WERI-Rb-1 (cell line): Measurements from ENCODE around the gene SUN5.

Source experiments
- DNase-seq: peaks from one replicate; pipeline ENCODE4 v3.0.0-alpha.2; 2020
- H3K27ac ChIP-seq: fragments of 250-450 bp; sonication (Bioruptor Pico); 2 replicates; pipeline ENCODE4 v1.5.1; 2020; ENCODE audit warnings: mild to moderate bottlenecking, moderate library complexity
- H3K27me3 ChIP-seq: fragments of 250-450 bp; sonication (Bioruptor Pico); 2 replicates; pipeline ENCODE4 v1.5.1; 2021; ENCODE audit warnings: mild to moderate bottlenecking, low read depth, moderate library complexity; ENCODE audit not compliant: insufficient read depth, severe bottlenecking
- H3K36me3 ChIP-seq: fragments of 250-450 bp; sonication (Bioruptor Pico); 2 replicates; pipeline ENCODE4 v1.5.1; 2020; ENCODE audit warnings: mild to moderate bottlenecking, moderate library complexity
- H3K4me3 ChIP-seq: 2 replicates; pipeline ENCODE4 v1.5.1; 2011; ENCODE audit warnings: low read depth, mild to moderate bottlenecking, control low read depth, low read length
- H3K9me3 ChIP-seq: fragments of 250-450 bp; sonication (Bioruptor Pico); 2 replicates; pipeline ENCODE4 v1.5.1; 2021; ENCODE audit warnings: mild to moderate bottlenecking, moderate library complexity; ENCODE audit not compliant: severe bottlenecking
- TF ChIP-seq, protein P1 (sequence below): IDR thresholded peaks from 2 replicates; pipeline ENCODE4 v1.5.1; 2011; ENCODE audit warnings: low read depth, mild to moderate bottlenecking, control low read depth, inconsistent platforms, low read length

The SUN5 gene

DNA sequence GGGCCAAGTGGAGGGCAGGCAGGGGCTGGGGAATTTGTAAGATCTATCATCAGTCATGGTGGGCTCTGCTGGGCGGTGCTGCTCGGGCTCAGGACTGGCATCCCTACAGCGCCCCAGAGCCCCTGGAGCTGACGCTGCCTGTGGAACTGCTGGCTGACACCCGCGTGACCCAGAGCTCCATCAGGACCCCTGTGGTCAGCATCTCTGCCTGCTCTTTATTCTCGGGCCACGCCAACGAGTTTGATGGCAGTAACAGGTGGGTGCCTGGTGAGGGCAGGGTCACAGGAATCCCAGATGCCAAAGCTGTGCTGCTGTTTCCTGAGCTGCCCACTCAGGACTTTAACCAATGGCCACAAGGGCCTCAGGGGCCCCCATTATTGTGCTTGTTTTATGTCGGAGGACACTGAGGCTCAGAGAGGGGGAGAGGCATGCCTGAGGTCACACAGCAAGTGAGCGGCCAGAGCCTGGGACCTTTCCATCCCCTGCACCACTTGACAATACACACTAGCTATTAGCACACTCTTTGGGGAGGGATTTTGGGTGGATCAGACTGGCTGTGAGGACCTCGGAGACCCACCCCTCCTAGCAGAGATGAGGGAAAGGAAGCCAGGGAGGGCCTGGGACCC lies 9.6 kb upstream of the SUN5 start:
- Histone ChIP-seq H3K4me3 (no peak overlapping the region), H3K27ac (no peak overlapping the region), H3K27me3 (no peaks in the 10 kb centered on the region), H3K9me3 (no peaks in the 10 kb centered on the region), H3K36me3 (no peaks in the 10 kb centered on the region)
- no peak for DNase-seq
- TF ChIP-seq, protein P1, sequence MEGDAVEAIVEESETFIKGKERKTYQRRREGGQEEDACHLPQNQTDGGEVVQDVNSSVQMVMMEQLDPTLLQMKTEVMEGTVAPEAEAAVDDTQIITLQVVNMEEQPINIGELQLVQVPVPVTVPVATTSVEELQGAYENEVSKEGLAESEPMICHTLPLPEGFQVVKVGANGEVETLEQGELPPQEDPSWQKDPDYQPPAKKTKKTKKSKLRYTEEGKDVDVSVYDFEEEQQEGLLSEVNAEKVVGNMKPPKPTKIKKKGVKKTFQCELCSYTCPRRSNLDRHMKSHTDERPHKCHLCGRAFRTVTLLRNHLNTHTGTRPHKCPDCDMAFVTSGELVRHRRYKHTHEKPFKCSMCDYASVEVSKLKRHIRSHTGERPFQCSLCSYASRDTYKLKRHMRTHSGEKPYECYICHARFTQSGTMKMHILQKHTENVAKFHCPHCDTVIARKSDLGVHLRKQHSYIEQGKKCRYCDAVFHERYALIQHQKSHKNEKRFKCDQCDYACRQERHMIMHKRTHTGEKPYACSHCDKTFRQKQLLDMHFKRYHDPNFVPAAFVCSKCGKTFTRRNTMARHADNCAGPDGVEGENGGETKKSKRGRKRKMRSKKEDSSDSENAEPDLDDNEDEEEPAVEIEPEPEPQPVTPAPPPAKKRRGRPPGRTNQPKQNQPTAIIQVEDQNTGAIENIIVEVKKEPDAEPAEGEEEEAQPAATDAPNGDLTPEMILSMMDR = no peak

DNA sequence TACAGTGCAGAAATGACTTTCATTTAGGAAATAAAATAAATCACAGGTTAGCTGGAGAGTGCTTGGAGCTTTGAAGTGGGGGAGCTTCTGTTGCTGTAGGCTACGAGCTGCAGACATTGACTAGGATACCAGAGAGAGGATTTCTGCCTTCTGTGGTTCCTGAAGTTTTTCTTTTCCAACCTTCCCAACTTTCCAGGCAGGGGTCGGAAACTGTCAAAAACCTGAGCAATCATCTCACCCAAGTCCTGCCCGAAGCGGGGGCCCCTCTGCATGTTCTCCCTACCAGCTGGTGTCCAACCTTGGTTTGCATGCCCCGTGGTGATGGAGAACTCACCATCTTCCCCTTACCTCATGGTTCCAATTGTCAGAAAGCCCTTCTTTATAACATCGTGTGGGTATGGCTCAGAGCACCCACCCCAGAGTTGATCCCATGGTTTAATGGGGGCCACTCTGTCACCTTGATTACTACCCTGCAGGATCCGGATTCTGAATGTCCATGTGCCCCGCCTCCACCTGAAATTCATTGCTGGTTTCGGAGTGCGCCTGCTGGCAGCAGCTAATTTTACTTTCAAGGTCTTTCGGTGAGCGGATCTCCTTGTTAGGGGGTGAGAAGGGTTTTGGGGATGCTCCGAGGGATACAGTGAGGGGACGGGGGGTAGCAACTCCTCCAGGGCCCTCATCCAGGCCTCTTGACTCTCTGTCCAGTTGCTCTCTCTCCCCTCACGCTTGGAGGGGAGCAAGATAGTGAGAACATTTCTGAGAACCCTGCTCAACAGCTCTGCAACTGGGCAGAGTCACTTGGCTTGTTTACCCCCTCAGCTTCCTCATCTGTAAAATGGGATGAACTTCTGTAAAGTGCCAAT lies 8.3 kb upstream of the SUN5 start:
- no peak for DNase-seq
- no peak overlapping the region for H3K4me3 ChIP-seq
- H3K9me3 ChIP-seq = no peaks in the 10 kb centered on the region
- H3K27me3 ChIP-seq = no peaks in the 10 kb centered on the region
- TF ChIP-seq, protein P1 = no peak
- H3K36me3 ChIP-seq = no peaks in the 10 kb centered on the region
- H3K27ac ChIP-seq = no peak overlapping the region

DNA sequence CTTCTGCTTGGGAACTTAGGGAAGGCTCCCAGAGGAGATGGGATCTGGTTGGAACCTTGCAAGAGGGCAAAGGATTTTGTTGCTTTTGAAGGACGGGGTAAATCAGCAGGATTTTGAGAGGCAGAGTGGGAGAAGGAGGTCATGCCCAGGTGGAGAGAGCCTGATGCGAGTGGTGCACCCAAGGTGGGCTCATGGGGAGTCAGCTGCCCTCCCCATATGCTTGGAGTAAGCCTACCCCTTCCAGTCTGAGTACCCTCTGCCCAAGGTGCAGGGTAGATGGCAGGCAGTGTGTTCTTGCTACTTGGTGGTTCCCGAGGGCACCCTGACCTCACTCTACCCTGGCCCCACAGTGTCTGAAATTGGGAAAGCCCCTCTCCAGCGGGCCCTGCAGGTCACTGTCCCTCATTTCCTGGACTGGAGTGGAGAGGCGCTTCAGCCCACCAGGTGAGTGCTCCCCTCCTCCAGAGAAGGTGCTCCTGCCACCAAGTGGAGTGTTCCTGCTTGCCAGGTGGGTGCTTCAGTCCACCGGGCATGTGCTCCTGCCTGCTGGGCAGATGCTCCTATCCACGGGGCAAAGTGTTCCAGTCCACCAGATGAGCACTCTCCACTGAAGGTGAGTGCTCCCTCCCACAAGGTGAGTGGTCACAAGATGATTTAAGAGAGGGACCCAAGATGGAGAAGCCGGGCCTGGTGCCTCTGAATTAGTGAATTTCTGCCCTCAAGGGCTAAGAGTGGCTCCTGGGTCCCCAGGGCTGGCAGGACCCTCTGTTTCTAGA lies 6.6 kb upstream of the SUN5 start:
- TF ChIP-seq, protein P1 = no peak
- Histone ChIP-seq H3K4me3 (no peak overlapping the region), H3K36me3 (no peaks in the 10 kb centered on the region), H3K9me3 (no peaks in the 10 kb centered on the region), H3K27me3 (no peaks in the 10 kb centered on the region), H3K27ac (no peak overlapping the region)
- no peak for DNase-seq

DNA sequence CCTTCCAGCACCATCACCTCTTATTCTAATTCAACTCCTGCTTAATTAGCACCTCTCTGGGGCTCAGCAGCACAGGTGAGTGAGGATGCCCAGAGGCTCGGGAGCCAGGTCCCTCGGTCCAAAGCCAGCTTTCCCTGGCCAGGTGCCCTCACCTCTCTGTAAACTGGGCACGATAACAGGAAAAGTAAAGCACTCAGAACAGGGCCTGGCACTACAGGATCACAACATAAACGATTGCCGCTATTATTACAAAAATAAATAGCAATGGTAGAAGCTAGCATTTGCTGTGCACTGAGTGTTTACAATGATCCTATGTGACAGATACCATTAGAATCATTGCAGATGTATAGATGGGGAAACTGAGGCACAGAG lies 5.9 kb upstream of the SUN5 start:
- TF ChIP-seq, protein P1 = no peak
- no peak overlapping the region for H3K4me3 ChIP-seq
- no peaks in the 10 kb centered on the region for H3K36me3 ChIP-seq
- H3K27ac ChIP-seq = no peak overlapping the region
- H3K27me3 ChIP-seq = no peaks in the 10 kb centered on the region
- DNase-seq = no peak
- H3K9me3 ChIP-seq = peaks cover 1% of the 10 kb centered on the region

DNA sequence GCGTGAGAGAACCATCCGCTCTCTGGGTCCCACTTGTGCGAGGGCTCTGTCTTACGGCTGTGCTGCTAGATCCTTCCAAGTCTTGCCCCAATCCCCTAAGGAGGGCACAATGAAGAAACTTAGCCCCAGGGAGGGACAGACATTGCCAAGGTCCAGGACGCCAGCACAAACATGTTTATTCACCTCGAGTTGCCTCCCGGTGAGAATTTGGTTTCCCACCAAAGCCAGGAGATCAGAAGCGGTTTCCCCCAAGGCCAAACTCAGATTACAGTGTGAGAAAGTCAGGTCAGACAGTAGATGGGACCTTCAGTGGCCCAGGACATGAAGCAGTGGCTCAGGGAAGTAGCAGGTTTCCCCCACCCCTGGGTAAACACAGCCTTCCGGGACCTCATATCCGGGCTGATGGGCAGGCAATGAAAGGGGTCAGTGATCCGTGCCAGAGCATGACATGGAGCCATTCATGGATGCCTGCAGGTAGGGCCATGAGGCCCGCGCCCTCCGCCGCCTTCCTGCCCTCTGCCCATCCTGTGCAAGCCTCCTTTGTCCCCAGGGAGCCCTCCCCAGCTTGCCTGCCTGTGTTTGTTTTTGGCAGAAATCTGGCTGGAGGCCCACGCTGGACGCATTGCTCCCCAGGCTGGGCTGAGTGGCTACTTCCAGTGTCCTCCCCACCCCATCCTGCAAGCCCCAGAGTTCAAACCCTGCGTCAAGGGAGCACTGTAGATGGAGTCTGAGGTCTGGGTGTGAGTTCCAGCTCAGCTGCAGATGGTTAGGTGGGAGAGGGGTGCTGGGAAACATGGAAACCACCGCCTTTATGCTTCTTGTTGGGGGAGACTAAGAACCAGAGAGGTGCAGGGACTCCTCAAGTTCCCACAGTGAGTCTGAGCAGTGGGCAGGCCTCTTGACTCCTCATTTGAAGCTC lies 5.2 kb upstream of the SUN5 start:
- H3K9me3 ChIP-seq = peaks cover 5% of the 10 kb centered on the region
- H3K27ac ChIP-seq = no peak overlapping the region
- no peaks in the 10 kb centered on the region for H3K36me3 ChIP-seq
- DNase-seq = no peak
- no peak overlapping the region for H3K4me3 ChIP-seq
- no peaks in the 10 kb centered on the region for H3K27me3 ChIP-seq
- TF ChIP-seq, protein P1 = no peak
